GM18499 (cell line): ENCODE measurements around the gene SPTAN1.
"Not testable (repeated sequence)": the region's sequence is repeated elsewhere in the genome, so short reads cannot be mapped to it uniquely, and the experiment has no call there.

ENCODE experiments used
- ATAC-seq: cut with Tn5 transposase; IDR thresholded peaks from one replicate; pipeline ENCODE4 v1.9.1; 2021; ENCODE audit warnings: moderate number of reproducible peaks; ENCODE audit not compliant: insufficient read depth, unreplicated experiment

The SPTAN1 gene

DNA sequence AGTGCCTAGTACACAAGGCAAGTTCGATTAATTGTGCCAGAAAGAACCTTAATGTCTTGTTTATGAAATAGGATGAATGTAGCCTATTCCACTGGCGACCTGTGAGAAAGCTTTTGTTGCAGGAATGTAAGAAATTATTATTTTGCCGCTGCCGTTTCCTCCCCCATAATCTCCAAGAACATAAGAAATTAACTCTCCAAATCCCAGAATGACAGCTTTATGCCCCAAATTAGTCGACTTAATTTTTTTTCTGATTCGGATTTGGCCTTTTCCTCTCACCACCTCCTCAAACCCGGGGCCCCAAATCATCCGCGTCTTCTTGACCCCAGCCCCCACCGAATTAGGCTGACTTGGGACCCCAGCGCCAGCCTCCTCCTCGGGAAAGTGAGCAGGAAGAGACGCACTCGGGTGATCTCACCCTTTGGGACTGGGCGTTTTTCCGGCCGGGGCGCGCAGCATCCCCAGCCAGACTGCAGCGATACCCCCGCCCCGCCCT lies 682 bp upstream of the SPTAN1 start:
- no peak for ATAC-seq

DNA sequence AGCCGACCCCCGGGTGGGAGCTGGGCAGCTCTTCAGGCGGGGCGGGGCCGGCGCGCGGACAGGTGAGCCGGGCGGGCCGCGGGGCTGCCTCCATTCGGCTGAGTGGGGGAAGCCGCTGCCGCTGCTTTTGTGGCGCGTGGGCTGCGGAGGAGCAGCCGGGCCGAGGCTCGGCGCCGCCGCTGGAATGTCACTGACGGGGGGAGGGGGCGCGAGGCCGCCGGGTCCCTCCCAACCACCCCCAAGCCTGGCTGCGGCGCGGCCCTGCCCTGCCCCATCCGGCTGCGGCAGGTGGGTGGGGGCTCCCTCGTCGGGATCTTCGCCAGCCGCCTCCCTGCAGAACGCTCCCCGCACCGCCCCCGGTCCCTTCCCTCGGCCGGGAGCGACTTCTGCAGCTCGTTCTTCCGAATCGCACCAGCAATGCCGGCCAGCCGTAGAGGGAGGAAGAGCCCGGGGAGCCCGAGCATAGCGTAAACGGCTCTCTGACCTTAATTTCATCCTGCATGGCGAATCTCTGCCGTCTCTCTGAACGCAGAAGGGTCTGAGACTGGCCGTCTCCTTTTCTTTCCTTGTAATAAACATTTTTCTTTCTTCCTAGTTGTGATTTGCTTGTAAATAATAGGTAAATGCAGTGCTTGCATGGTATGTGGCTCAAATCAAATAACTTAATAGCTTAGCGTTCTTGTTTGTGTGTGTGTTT lies 505 bp downstream of the SPTAN1 start:
- ATAC-seq = peak; percentile 23

DNA sequence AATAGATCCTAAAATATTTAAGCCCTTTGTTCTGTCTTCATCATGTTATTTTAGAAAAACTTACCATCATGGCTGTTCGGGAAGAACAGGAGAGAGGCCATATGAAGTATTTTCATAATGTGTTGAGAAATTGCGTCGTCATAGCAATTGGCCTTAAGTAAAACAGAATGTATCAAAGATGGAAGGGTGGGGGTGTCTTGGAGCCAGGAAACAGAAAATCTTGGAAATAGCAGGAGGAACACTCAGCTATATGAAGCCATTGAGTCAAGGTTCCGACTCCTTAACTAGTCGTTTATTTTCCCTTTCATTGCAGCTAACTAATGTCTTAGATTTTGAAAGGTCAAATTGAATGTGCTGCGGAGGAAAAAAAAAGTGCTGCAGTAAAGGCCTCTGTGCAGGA lies 1.3 kb downstream of the SPTAN1 start:
- ATAC-seq = no peak

DNA sequence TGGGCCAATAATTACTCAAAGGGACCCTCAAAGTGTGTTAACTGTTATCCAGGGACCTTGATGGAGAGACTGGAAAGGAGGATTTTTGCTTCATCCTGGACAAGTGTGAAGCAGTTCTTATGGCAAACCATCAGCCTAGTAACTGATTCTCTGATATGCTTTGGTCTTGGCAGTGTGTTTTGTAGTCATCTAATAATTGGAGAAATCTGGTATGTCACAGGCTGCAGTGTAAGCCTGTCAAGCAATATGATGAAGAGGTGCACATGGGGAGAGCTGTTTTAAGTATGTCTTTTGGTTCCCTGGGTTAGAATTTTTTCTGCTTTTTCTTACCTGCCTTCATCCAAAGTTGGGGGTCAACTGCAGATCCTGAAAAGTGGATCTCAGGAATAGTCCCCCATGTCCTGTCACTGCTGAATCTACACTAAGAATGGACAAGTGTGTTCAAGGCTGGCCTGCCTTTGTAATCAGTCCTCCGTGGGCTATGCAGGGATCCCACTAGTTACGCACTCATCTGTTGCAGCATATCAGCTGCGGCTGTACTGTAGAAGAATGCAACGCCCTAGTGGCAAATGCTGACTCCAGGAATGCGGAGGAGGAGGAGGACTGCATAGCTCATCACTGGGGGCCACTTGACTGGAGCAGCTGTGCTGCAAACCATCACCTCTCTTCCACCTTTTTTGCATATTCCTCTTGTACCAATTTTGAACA lies 1.9 kb downstream of the SPTAN1 start:
- no peak for ATAC-seq

DNA sequence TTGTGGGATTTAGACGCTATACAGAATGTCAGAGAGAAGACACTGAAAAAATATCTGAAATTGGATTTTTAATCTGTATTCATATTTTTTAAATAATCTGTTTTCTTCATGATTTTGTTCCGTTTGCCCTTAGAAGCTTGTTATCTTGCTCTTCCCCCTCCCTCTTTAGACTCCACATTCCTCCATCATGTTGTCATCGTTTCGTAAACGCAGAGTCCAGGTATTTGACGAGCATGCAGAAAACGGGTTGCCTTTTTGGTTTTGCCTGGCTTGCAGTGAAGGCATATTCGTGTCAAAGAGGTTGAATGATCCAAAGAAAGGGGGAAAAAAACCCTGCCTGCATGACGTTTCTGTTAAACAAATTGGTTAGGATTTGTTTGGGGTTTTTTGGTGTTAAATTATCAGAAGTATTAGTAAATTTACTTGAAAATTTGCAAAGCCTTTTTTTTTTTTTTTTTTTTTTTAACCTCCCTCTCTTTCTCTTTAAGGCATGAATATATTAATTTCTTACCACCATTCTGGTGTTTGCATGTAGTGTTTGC lies 2.9 kb downstream of the SPTAN1 start:
- no peak for ATAC-seq

DNA sequence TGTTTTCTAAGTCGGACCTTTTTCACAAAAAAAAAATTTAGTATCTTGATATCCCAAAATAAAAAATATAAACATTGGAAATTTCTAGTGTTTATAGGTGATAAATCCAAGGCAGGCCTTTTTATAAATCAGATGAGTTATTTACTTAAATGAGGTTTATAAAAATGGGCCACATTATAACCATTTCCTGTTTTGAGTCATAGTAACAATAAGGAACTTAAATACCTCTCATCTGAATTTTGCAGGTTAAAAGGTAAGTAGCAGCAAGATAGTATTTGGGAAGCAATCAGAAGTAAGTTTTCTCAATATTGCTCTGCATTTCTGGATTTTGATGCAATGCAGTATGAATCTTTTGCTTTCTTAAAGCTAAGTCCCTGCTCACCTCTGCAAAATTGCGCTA lies 3.9 kb downstream of the SPTAN1 start:
- no peak for ATAC-seq

DNA sequence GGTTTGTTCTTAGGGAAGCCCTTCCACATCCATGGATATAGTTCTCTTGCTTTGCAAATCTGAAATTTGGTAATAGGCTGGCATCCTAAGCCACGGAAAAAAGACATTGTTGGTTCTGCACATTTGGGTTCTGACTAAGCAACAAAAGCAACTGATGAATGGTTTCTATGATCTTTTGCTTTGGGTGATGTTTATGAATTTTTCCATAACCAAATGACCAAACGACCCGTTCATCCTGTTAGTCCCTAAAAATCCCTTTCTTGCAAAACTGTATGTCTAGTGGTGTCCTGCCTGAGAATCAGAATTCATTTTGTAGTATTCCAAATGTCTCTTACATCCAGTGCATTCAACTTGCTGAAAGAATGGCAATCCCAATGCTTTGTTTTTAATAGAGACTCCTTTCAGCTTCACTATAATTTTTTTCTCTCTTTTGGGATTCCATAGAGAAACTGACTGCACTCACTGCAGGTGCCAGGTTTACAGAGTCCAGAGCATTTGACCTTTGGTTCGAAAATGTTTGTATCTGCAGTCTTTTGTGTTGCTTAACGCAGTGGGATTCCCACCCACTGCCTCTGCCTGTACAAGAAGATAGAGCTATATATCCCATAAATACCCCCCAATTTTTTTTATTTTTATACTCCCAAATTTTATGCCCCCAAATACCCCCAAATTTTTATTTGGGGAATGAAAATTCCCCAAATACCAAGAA lies 4.7 kb downstream of the SPTAN1 start:
- no peak for ATAC-seq

DNA sequence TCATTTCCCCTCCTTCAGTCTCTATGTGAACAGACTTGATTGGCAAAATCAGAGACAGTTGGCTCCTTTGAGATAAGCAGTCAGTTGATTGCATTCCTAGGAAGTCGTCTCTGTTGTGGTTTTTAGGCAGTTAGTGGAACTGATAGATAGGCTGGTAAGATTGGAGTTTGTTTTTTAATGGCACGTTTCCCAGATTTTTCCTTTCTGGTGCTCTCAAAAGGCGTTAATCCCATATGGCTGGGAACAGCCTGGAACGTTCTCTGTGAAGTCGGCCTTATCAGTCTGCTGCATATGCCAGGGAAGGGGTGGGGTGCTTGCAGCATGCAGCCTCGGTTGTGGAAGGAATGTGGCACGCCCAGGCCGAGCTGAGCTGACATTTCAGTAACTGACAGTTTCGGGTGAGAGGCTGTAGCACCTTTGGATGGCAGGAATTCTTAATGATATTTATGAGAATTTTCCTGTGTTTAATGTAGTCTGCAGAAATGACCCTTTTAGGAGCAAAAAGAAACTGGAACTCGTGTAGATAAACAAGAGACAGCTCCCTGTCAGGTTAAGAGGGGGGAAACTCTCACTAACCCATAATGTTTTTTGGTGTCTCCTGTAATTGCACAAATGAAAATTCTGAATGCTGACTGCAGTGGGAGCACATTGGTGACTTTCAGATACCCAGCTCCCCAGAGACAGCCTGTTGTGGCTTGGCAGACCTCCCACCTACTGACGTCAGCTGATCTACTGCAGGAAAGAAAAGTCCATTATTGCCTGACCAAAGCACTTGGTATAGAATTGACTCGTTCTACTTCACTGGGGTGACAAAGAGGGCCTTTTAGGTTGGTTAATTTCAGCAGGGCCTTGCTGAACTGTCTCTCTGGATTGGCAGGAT lies 6.3 kb downstream of the SPTAN1 start:
- ATAC-seq = peak; percentile 64

DNA sequence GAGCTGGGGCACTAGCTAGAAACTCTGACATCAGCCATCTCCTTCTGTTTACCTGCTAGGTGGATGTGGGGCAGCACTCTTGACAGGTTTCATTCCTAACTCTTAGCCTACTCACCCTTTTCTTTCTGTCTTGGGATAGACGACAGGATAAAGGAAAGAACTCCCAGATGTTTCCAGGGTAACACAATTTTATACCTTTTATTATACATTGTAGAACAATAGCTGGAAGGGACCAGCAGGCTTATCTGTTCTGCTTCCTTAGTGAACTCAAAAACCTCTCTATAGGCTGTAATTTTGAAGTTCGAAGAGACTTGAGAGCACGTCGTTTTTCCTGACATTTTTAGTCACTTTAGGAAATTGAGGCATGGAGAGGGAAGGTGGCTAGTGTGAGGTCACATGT lies 13.2 kb downstream of the SPTAN1 start:
- no peak for ATAC-seq

DNA sequence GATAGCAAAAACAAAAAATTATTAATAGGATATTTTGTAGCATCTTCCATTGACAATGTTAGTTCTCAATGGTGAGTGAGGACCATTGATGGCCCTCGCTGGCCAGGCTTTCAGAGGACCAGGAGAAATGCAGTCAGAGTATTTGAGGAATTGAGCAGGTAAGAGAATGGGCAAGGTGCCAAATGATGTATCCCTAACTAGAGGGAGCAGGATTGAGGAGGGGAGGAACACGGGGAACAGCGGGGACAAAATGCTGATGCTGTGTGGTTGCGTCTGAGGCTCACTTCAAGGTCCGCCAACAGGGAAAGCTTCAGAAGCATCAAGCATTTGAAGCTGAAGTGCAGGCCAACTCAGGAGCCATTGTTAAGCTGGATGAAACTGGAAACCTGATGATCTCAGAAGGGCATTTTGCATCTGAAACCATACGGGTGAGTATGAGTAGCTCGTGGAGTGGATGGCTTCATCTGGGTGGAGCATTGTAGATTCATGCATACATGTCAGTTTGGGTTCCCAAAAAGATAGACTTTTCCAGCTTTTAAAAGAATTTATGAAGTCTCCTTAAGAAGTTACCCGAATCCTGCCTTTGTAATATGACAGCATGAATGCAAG lies 16.2 kb downstream of the SPTAN1 start:
- ATAC-seq = no peak

DNA sequence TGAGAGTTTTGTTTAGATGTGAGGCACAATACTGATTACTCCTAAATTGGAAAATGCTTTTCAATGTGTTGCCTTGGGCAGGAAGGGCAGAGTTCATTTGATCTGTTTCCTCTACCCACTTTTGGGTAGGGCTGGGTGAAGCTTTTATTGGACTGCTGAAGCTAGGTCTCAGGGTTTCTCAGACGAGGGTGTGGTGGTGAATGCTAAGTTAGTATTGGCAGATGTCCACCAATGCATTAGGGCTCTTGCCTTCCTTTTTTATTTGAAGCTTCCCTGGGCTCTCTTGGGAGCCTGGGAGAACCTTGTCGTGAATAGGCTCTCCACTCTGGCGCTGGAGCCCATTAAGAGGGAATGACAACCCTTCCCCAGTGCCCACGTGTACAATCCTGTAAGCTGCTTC lies 23.1 kb downstream of the SPTAN1 start:
- ATAC-seq = no peak

DNA sequence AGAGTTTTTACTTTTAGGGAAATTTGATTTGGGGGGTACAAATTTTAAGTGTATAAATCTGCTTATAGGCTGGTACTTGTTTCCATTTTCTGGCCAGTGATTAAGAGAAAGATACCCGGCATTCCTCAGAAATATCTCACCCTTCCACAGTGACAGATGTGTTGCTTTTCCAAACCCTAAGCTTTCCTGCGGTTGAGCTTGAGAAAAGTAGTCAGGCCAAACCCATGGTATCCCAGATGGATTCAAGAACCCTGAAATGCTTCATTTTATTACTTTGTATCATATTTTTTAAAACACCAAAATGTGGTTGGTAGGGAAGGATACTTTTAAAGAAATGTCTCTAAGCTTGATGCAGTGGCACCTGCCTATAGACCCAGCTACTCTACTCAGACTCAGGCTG lies 23.5 kb downstream of the SPTAN1 start:
- ATAC-seq = no peak

DNA sequence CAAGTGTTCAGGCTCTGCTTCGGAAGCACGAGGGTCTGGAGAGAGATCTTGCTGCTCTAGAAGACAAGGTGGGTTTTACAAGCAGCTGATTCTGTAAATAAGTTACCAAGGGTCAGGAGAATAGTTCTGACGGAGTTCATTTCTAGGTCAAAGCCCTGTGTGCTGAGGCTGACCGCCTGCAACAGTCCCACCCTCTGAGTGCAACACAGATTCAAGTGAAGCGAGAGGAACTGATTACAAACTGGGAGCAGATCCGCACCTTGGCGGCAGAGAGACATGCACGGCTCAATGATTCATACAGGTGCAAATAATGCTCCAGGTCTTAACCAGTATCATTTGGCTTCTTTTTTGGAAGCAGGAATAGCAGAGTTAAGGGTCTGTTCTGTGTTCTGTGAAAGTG lies 24.8 kb downstream of the SPTAN1 start:
- ATAC-seq = no peak

DNA sequence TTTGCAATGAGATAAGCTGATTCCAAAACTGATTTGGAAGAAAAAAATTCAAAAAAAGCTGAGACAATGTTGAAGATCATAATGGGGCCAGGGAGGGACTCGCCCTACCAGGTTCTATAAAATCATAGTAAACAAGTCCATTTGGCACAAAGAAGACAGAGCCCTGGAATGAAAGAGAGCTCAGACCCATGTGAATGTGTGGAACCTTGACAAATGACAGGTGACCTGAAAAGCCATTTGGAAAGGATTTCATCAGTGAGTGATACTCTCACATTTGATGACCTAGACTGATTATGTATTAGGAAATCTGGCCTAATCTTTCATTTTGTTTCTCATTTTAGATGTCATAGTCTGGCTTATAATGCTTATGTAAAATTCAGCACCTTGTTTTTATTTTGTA lies 26.8 kb downstream of the SPTAN1 start:
- no peak for ATAC-seq

DNA sequence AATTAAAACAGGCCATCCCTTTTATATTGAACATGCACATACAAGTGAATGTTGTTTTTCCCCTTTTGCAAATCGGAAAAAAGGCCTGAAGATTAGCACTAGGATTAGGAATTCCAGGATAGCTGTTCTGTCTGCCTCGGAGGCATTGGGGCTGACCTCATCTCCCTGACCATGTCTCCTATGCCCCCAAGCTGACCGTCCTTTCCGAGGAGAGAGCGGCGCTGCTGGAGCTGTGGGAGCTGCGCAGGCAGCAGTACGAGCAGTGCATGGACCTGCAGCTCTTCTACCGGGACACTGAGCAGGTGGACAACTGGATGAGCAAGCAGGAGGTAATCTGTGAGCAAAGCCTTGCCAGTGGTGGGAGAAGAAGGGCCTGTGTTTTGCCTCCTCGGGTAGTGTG lies 28.3 kb downstream of the SPTAN1 start:
- no peak for ATAC-seq

DNA sequence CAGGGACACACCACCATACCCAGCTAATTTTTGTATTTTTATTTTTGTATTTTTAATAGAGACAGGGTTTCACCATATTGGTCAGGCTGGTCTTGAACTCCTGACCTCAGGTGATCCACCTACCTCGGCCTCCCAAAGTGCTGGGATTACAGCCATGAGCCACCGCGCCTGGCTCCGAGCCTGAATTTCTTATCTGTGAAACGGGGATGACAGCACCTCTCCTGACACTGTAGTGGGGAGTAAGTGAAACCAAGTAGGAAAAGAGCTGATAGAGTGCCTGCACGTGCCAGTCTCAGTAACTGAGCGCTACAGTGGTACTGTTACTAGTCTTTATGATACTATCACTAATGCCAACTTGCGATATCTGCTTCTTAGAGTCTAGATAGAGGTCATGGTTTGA lies 32.8 kb downstream of the SPTAN1 start:
- ATAC-seq = not testable (repeated sequence)

DNA sequence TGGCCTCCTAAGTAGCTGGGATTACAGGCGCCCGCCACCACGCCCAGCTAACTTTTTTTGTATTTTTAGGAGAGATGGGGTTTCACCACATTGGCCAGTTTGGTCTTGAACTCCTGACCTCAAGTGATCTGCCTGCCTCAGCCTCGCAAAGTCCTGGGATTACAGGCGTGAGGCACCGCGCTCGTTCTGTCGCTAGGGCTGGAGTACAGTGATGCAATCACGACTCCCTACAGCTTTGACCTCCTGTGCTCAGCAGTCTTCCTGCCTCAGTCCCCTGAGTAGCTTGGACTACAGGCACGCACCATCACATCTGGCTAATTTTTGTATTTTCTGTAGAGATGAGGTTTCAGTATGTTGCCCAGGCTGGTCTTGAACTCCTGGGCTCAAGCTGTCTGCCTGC lies 34.5 kb downstream of the SPTAN1 start:
- ATAC-seq = not testable (repeated sequence)

DNA sequence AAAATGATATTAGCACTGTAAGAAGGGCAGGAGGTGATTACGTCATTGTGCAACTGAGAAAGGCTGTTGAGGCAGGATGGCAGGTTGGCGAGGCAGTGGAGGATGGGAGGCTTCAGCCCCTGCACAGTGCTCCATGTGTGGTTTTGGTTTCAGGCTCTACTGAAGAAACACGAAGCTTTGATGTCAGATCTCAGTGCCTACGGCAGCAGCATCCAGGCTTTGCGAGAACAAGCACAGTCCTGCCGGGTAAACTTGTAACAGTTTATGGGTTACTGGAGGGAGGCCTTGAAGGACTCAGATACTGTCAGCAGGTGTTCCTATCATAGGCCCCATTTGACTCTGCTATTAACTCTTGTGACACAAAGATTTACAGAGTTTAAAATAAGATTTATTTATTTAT lies 35.1 kb downstream of the SPTAN1 start:
- no peak for ATAC-seq

DNA sequence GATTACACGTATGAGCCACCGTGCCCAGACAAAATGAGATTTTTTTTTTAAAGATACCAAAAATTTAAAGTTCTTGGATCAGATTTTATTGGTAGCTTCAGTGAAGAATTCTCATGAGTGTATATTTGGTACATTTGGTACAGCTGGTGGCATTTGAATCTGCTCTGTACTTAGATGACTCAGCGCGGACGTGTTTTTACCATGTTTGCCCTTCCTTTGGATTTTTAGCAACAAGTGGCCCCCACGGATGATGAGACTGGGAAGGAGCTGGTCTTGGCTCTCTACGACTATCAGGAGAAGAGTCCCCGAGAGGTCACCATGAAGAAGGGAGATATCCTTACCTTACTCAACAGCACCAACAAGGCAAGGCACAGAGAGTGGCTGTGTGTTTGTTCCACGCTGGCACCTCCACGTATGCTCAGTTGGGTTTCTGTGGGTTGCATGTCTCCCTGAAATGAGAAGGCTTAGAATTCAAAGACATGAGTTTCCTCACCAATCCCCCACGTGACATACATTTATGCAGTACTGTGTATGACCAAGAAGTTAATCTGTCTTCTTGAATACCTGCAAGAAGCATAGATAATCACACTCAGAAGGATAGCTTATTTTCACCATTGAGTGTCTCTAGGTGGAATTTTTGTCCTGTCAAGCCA lies 36.3 kb downstream of the SPTAN1 start:
- ATAC-seq = no peak
